Suprapubic skin (tissue), 4 donors: ENCODE results near the gene MYOM1.

Experiments used
- EP300 ChIP-seq: sonication (generic); formaldehyde crosslinking; IDR thresholded peaks from one replicate; pipeline ENCODE4 v1.6.1; 2017; ENCODE audit warnings: antibody characterized with exemption
- POLR2A ChIP-seq, 2 donors: fragments of 450-650 bp; IDR thresholded peaks; one replicate each; pipeline ENCODE4 v1.6.1; 2017; ENCODE audit warnings: antibody characterized with exemption in 2 of 2, mild to moderate bottlenecking in 2 of 2, moderate library complexity in 2 of 2
- POLR2AphosphoS5 ChIP-seq, 3 donors: sonication (generic); formaldehyde crosslinking; IDR thresholded peaks; one replicate each; pipeline ENCODE4 v1.6.1; 2017; ENCODE audit warnings: antibody characterized with exemption in 3 of 3
- TF ChIP-seq, protein P1 (sequence below), 2 donors: fragments of 200-600 bp in 1 of 2; fragments of 450-650 bp in 1 of 2; sonication (generic) in 1 of 2; IDR thresholded peaks; one replicate each; pipeline ENCODE4 v1.5.1; 2016 to 2019; ENCODE audit warnings: antibody characterized with exemption in 2 of 2, mild to moderate bottlenecking in 1 of 2, moderate library complexity in 1 of 2

DNA sequence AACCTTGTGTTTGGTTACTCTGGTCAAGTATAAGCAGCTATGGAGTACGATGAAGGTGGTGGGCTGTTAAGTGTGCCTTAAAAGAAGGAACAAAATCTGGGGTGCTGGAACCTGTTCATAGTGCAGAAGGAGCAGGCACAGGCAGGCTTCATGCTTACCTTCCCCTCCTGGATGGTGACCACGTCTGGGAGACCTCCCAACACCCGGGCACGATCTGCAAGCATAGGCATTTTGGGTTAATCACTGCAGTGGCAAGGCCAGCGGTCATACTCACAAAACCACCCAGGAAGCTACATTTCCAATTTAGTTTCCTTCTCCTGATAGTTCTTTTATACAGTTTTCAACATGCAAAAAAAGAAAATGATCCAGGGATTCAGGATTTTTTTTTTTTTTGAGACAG is 148.1 kb downstream of the MYOM1 start:
- TF ChIP-seq, protein P1, sequence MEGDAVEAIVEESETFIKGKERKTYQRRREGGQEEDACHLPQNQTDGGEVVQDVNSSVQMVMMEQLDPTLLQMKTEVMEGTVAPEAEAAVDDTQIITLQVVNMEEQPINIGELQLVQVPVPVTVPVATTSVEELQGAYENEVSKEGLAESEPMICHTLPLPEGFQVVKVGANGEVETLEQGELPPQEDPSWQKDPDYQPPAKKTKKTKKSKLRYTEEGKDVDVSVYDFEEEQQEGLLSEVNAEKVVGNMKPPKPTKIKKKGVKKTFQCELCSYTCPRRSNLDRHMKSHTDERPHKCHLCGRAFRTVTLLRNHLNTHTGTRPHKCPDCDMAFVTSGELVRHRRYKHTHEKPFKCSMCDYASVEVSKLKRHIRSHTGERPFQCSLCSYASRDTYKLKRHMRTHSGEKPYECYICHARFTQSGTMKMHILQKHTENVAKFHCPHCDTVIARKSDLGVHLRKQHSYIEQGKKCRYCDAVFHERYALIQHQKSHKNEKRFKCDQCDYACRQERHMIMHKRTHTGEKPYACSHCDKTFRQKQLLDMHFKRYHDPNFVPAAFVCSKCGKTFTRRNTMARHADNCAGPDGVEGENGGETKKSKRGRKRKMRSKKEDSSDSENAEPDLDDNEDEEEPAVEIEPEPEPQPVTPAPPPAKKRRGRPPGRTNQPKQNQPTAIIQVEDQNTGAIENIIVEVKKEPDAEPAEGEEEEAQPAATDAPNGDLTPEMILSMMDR (IDR thresholded peaks at IDR 0.05): no peak
- TF ChIP-seq EP300 (no peak), POLR2A (IDR thresholded peaks at IDR 0.05) (no peak), POLR2AphosphoS5 (IDR thresholded peaks at IDR 0.05) (no peak)
